ENCODE data around the gene WWOX.

WWOX gene

GRCh38 chr16:78788276-78788675 lies 688.8 kb downstream of the WWOX start:
- H3K4me3 Mint-ChIP-seq = no peak overlapping the region
- H3K27ac Mint-ChIP-seq (ENCODE audit: low read depth) = no peak overlapping the region
- H3K36me3 Mint-ChIP-seq (ENCODE audit: insufficient read depth) = no peaks in the 10 kb centered on the region

GRCh38 chr16:78788696-78789095 lies 689.2 kb downstream of the WWOX start:
- H3K27ac Mint-ChIP-seq (ENCODE audit: low read depth) = no peak overlapping the region

More at GRCh38 chr16:78788276-78788675, 688.8 kb downstream of the WWOX start:
- Mint-ChIP-seq H3K4me1 (peaks cover 14% of the 10 kb centered on the region), H3K27me3 (no peaks in the 10 kb centered on the region), H3K9me3 (no peaks in the 10 kb centered on the region)
- DNase-seq (ENCODE audit: low spot score in 2 of 2) = no peak
- no peak for ATAC-seq (replicated peaks; ENCODE audit: extremely low read depth, poor library complexity, severe bottlenecking)

GRCh38 chr16:78789561-78789960 lies 690.1 kb downstream of the WWOX start:
- Mint-ChIP-seq H3K27ac (ENCODE audit: low read depth) (no peak overlapping the region), H3K27me3 (no peaks in the 10 kb centered on the region), H3K36me3 (ENCODE audit: insufficient read depth) (no peaks in the 10 kb centered on the region), H3K9me3 (no peaks in the 10 kb centered on the region), H3K4me3 (no peak overlapping the region), H3K4me1 (peaks cover 18% of the 10 kb centered on the region)
- DNase-seq (ENCODE audit: low spot score in 2 of 2) (no peak), ATAC-seq (replicated peaks; ENCODE audit: extremely low read depth, poor library complexity, severe bottlenecking) (no peak)

More at GRCh38 chr16:78788696-78789095, 689.2 kb downstream of the WWOX start:
- H3K36me3 Mint-ChIP-seq (ENCODE audit: insufficient read depth) = no peaks in the 10 kb centered on the region
- H3K4me1 Mint-ChIP-seq = peaks cover 14% of the 10 kb centered on the region
- no peak overlapping the region for H3K4me3 Mint-ChIP-seq
- DNase-seq (ENCODE audit: low spot score in 2 of 2) = no peak
- no peak for ATAC-seq (replicated peaks; ENCODE audit: extremely low read depth, poor library complexity, severe bottlenecking)
- H3K9me3 Mint-ChIP-seq = no peaks in the 10 kb centered on the region
- H3K27me3 Mint-ChIP-seq = no peaks in the 10 kb centered on the region

- Mint-ChIP-seq H3K36me3 (ENCODE audit: insufficient read depth) (no peaks in the 10 kb centered on the region), H3K9me3 (no peaks in the 10 kb centered on the region), H3K27me3 (no peaks in the 10 kb centered on the region), H3K4me1 (peaks cover 33% of the 10 kb centered on the region), H3K27ac (ENCODE audit: low read depth) (peak overlapping the region; percentile 49), H3K4me3 (no peak overlapping the region)
- DNase-seq (ENCODE audit: low spot score in 2 of 2) = no peak
- no peak for ATAC-seq (replicated peaks; ENCODE audit: extremely low read depth, poor library complexity, severe bottlenecking)
These were observed 691.6 kb downstream of the WWOX start for GRCh38 chr16:78791011-78791410.

- no peak for DNase-seq (ENCODE audit: low spot score in 2 of 2)
- Mint-ChIP-seq H3K27ac (ENCODE audit: low read depth) (no peak overlapping the region), H3K4me1 (peaks cover 37% of the 10 kb centered on the region), H3K9me3 (no peaks in the 10 kb centered on the region), H3K27me3 (no peaks in the 10 kb centered on the region), H3K4me3 (no peak overlapping the region), H3K36me3 (ENCODE audit: insufficient read depth) (no peaks in the 10 kb centered on the region)
- ATAC-seq (replicated peaks; ENCODE audit: extremely low read depth, poor library complexity, severe bottlenecking) = no peak
These were observed 692.5 kb downstream of the WWOX start for GRCh38 chr16:78791926-78792325.

GRCh38 chr16:78792952-78793351 lies 693.5 kb downstream of the WWOX start:
- DNase-seq (ENCODE audit: low spot score in 2 of 2) (no peak), ATAC-seq (replicated peaks; ENCODE audit: extremely low read depth, poor library complexity, severe bottlenecking) (no peak)
- Mint-ChIP-seq H3K27ac (ENCODE audit: low read depth) (no peak overlapping the region), H3K4me3 (no peak overlapping the region), H3K36me3 (ENCODE audit: insufficient read depth) (no peaks in the 10 kb centered on the region), H3K9me3 (no peaks in the 10 kb centered on the region), H3K4me1 (peaks cover 37% of the 10 kb centered on the region), H3K27me3 (no peaks in the 10 kb centered on the region)

- Mint-ChIP-seq H3K27ac (ENCODE audit: low read depth) (peak overlapping the region; percentile 74), H3K4me1 (peaks cover 42% of the 10 kb centered on the region), H3K4me3 (peak overlapping the region; percentile 47), H3K9me3 (no peaks in the 10 kb centered on the region), H3K27me3 (no peaks in the 10 kb centered on the region), H3K36me3 (ENCODE audit: insufficient read depth) (no peaks in the 10 kb centered on the region)
- DNase-seq (ENCODE audit: low spot score in 2 of 2) (peak in 1 of 2 donors; percentile 16), ATAC-seq (replicated peaks; ENCODE audit: extremely low read depth, poor library complexity, severe bottlenecking) (peak; percentile 76)
These were observed 695.3 kb downstream of the WWOX start for GRCh38 chr16:78794581-78795250.

GRCh38 chr16:78795433-78795832 lies 696.0 kb downstream of the WWOX start:
- peaks cover 42% of the 10 kb centered on the region for H3K4me1 Mint-ChIP-seq
- DNase-seq (ENCODE audit: low spot score in 2 of 2) (no peak), ATAC-seq (replicated peaks; ENCODE audit: extremely low read depth, poor library complexity, severe bottlenecking) (no peak)
- no peaks in the 10 kb centered on the region for H3K9me3 Mint-ChIP-seq
- peak overlapping the region; percentile 74 for H3K27ac Mint-ChIP-seq (ENCODE audit: low read depth)
- peak overlapping the region; percentile 47 for H3K4me3 Mint-ChIP-seq
- no peaks in the 10 kb centered on the region for H3K36me3 Mint-ChIP-seq (ENCODE audit: insufficient read depth)
- no peaks in the 10 kb centered on the region for H3K27me3 Mint-ChIP-seq

- H3K27me3 Mint-ChIP-seq = no peaks in the 10 kb centered on the region
- no peak for ATAC-seq (replicated peaks; ENCODE audit: extremely low read depth, poor library complexity, severe bottlenecking)
- H3K4me3 Mint-ChIP-seq = no peak overlapping the region
These were observed 696.9 kb downstream of the WWOX start for GRCh38 chr16:78796221-78796866.

GRCh38 chr16:78799429-78799828 lies 700.0 kb downstream of the WWOX start:
- H3K36me3 Mint-ChIP-seq (ENCODE audit: insufficient read depth) = no peaks in the 10 kb centered on the region
- H3K27ac Mint-ChIP-seq (ENCODE audit: low read depth) = no peak overlapping the region
- DNase-seq (ENCODE audit: low spot score in 2 of 2) (no peak), ATAC-seq (replicated peaks; ENCODE audit: extremely low read depth, poor library complexity, severe bottlenecking) (no peak)
- no peaks in the 10 kb centered on the region for H3K9me3 Mint-ChIP-seq
- H3K4me1 Mint-ChIP-seq = peaks cover 30% of the 10 kb centered on the region
- H3K27me3 Mint-ChIP-seq = no peaks in the 10 kb centered on the region
- no peak overlapping the region for H3K4me3 Mint-ChIP-seq

More at GRCh38 chr16:78796221-78796866, 696.9 kb downstream of the WWOX start:
- H3K4me1 Mint-ChIP-seq = peaks cover 34% of the 10 kb centered on the region
- H3K9me3 Mint-ChIP-seq = no peaks in the 10 kb centered on the region
- no peaks in the 10 kb centered on the region for H3K36me3 Mint-ChIP-seq (ENCODE audit: insufficient read depth)
- no peak overlapping the region for H3K27ac Mint-ChIP-seq (ENCODE audit: low read depth)
- peak in 1 of 2 donors; percentile 13 for DNase-seq (ENCODE audit: low spot score in 2 of 2)

- peaks cover 19% of the 10 kb centered on the region for H3K4me1 Mint-ChIP-seq
- H3K27me3 Mint-ChIP-seq = no peaks in the 10 kb centered on the region
- H3K9me3 Mint-ChIP-seq = no peaks in the 10 kb centered on the region
- DNase-seq (ENCODE audit: low spot score in 2 of 2) = no peak
- ATAC-seq (replicated peaks; ENCODE audit: extremely low read depth, poor library complexity, severe bottlenecking) = no peak
- no peak overlapping the region for H3K27ac Mint-ChIP-seq (ENCODE audit: low read depth)
- H3K4me3 Mint-ChIP-seq = no peak overlapping the region
- no peaks in the 10 kb centered on the region for H3K36me3 Mint-ChIP-seq (ENCODE audit: insufficient read depth)
These were observed 701.1 kb downstream of the WWOX start for GRCh38 chr16:78800523-78800922.

GRCh38 chr16:78804058-78804735 lies 704.7 kb downstream of the WWOX start:
- Mint-ChIP-seq H3K9me3 (no peaks in the 10 kb centered on the region), H3K36me3 (ENCODE audit: insufficient read depth) (no peaks in the 10 kb centered on the region), H3K4me3 (no peak overlapping the region), H3K27me3 (no peaks in the 10 kb centered on the region), H3K27ac (ENCODE audit: low read depth) (no peak overlapping the region), H3K4me1 (peaks cover 9% of the 10 kb centered on the region)
- DNase-seq (ENCODE audit: low spot score in 2 of 2) = no peak
- no peak for ATAC-seq (replicated peaks; ENCODE audit: extremely low read depth, poor library complexity, severe bottlenecking)

- H3K27ac Mint-ChIP-seq (ENCODE audit: low read depth) = no peak overlapping the region
- H3K36me3 Mint-ChIP-seq (ENCODE audit: insufficient read depth) = no peaks in the 10 kb centered on the region
- no peaks in the 10 kb centered on the region for H3K4me1 Mint-ChIP-seq
- H3K27me3 Mint-ChIP-seq = no peaks in the 10 kb centered on the region
- no peak overlapping the region for H3K4me3 Mint-ChIP-seq
- no peak for ATAC-seq (replicated peaks; ENCODE audit: extremely low read depth, poor library complexity, severe bottlenecking)
- no peaks in the 10 kb centered on the region for H3K9me3 Mint-ChIP-seq
- no peak for DNase-seq (ENCODE audit: low spot score in 2 of 2)
These were observed 706.1 kb downstream of the WWOX start for GRCh38 chr16:78805556-78805955.

Data from central memory CD8-positive, alpha-beta T cell (primary cell).